Endothelial cell of umbilical vein (primary cell): Measurements from ENCODE around the gene SMARCAD1. TPM values are rescaled to one million over a fixed set of nuclear protein-coding genes. Genes with fewer than 3 reads are reported as not detected.

Experiments used
- BruUV-seq: library from RNA; stranded (reverse); fragments of 400-500 nt; replicated peaks from 2 replicates; lab custom pipeline; 2021; lab: Mats Ljungman, UMichigan
- CTCF ChIA-PET: fragments of 300-600, 350-600 bp; sonication (Branson Sonifier 250); formaldehyde crosslinking; loops from one replicate; lab custom pipeline; 2021; ENCODE audit warnings: antibody characterized with exemption, inconsistent platforms; lab: Charles Lee
- POLR2A ChIA-PET: fragments of 300-600, 350-600 bp; sonication (Branson Sonifier 250); formaldehyde crosslinking; loops from one replicate; lab custom pipeline; 2021; ENCODE audit warnings: antibody characterized with exemption, inconsistent platforms; lab: Charles Lee
- DNase-seq: peaks from one replicate; pipeline ENCODE4 v3.0.0-alpha.2; 2011; ENCODE audit warnings: low read depth, low spot score
- FAIRE-seq: peaks from 2 replicates; lab custom pipeline; 2011; peaks lifted over from hg19 to GRCh38; lab: Jason Lieb, UNC
- H2AFZ ChIP-seq: 2 replicates; pipeline ENCODE4 v1.6.0; 2012; ENCODE audit warnings: low read depth, low read length, control low read depth, inconsistent platforms
- H3K27ac ChIP-seq: 2 replicates; pipeline ENCODE4 v1.5.1; 2011; ENCODE audit warnings: low read depth, mild to moderate bottlenecking, control low read depth, low read length, moderate library complexity; ENCODE audit not compliant: insufficient read depth
- H3K27me3 ChIP-seq, 2 experiments: 2 replicates each; pipeline versions ENCODE4 v1.6.0 to v1.6.1; 2011; ENCODE audit warnings: low read length in 2 of 2, mixed read lengths in 1 of 2; ENCODE audit not compliant: control insufficient read depth in 2 of 2, insufficient read depth in 2 of 2
- H3K36me3 ChIP-seq, 2 experiments: 2 replicates in 1 of 2; 3 replicates in 1 of 2; pipeline ENCODE4 v1.5.1; 2011; ENCODE audit warnings: low read length in 2 of 2, mild to moderate bottlenecking in 1 of 2, moderate library complexity in 1 of 2; ENCODE audit not compliant: control insufficient read depth in 2 of 2, insufficient read depth in 2 of 2; ENCODE audit errors: extremely low read depth in 1 of 2
- H3K4me1 ChIP-seq: 3 replicates; pipeline ENCODE4 v1.5.1; 2011; ENCODE audit warnings: mild to moderate bottlenecking, low read length; ENCODE audit not compliant: control insufficient read depth, insufficient read depth; ENCODE audit errors: extremely low read depth
- H3K4me2 ChIP-seq: 2 replicates; pipeline ENCODE4 v1.6.1; 2011; ENCODE audit warnings: low read length, control low read depth, mixed read lengths; ENCODE audit not compliant: insufficient read depth
- H3K4me3 ChIP-seq, 3 experiments: fragments of 200-600 bp in 1 of 3; sonication (generic), shearing (Covaris generic) in 1 of 3; replicated peaks in 1 of 3; 2 replicates each; pipeline ENCODE4 v1.5.1; 2011 to 2016; ENCODE audit warnings: control low read depth in 3 of 3, low read length in 3 of 3, mild to moderate bottlenecking in 2 of 3, inconsistent platforms in 1 of 3, low read depth in 1 of 3, moderate library complexity in 1 of 3; ENCODE audit not compliant: insufficient read depth in 1 of 3
- H3K79me2 ChIP-seq: 2 replicates; pipeline ENCODE4 v1.6.0; 2012; ENCODE audit warnings: low read length, inconsistent platforms; ENCODE audit not compliant: control insufficient read depth, insufficient read depth
- H3K9ac ChIP-seq: replicated peaks from 2 replicates; pipeline ENCODE3; 2011; ENCODE audit warnings: low read length, control low read depth; ENCODE audit not compliant: insufficient read depth; ENCODE audit errors: extremely low read depth
- H3K9me1 ChIP-seq: replicated peaks from 3 replicates; pipeline ENCODE4 v1.6.0; 2011; ENCODE audit warnings: mild to moderate bottlenecking, low read length; ENCODE audit not compliant: control insufficient read depth, insufficient read depth; ENCODE audit errors: extremely low read depth
- H3K9me3 ChIP-seq: replicated peaks from 2 replicates; pipeline ENCODE4 v1.5.1; 2012; ENCODE audit warnings: low read length, inconsistent platforms; ENCODE audit not compliant: control insufficient read depth, insufficient read depth
- H4K20me1 ChIP-seq: replicated peaks from 2 replicates; pipeline ENCODE3; 2011; ENCODE audit warnings: mild to moderate bottlenecking, low read length; ENCODE audit not compliant: control insufficient read depth, insufficient read depth; ENCODE audit errors: extremely low read depth
- CTCF ChIP-seq, 2 donors: IDR thresholded peaks; 1 replicate in 1 of 2; 2 replicates in 1 of 2; pipeline ENCODE4 v1.5.1; 2011; ENCODE audit warnings: low read length in 2 of 2, mild to moderate bottlenecking in 2 of 2, moderate library complexity in 2 of 2, control low read depth in 1 of 2, inconsistent platforms in 1 of 2, low read depth in 1 of 2; ENCODE audit not compliant: insufficient read depth in 1 of 2; ENCODE audit errors: extremely low read depth in 1 of 2
- EZH2 ChIP-seq: IDR thresholded peaks from 2 replicates; pipeline ENCODE4 v1.6.1; 2012; ENCODE audit warnings: borderline replicate concordance, low read depth, mild to moderate bottlenecking, moderate library complexity, low read length, inconsistent platforms; ENCODE audit not compliant: severe bottlenecking
- FOS ChIP-seq: IDR thresholded peaks from 2 replicates; pipeline ENCODE4 v1.6.1; 2011; ENCODE audit warnings: mild to moderate bottlenecking, low read length, moderate library complexity, borderline replicate concordance; ENCODE audit not compliant: insufficient read depth
- GATA2 ChIP-seq: IDR thresholded peaks from 2 replicates; pipeline ENCODE4 v1.7.0; 2011; ENCODE audit warnings: low read depth, mild to moderate bottlenecking, moderate library complexity, mixed read lengths, low read length; ENCODE audit not compliant: insufficient read length, insufficient read depth
- JUN ChIP-seq: IDR thresholded peaks from 2 replicates; pipeline ENCODE4 v1.6.1; 2011; ENCODE audit warnings: borderline replicate concordance, low read depth; ENCODE audit not compliant: insufficient read length, insufficient read depth
- MAX ChIP-seq: IDR thresholded peaks from 2 replicates; pipeline ENCODE4 v1.6.1; 2011; ENCODE audit not compliant: insufficient read depth, insufficient read length
- MYC ChIP-seq: IDR thresholded peaks from one replicate; pipeline ENCODE4 v1.6.1; 2011; ENCODE audit warnings: mild to moderate bottlenecking, low read depth, low read length
- POLR2A ChIP-seq: IDR thresholded peaks from 2 replicates; pipeline ENCODE4 v1.6.1; 2012; ENCODE audit warnings: low read depth, mild to moderate bottlenecking, control low read depth, low read length
- POLR2AphosphoS5 ChIP-seq: IDR thresholded peaks from 2 replicates; pipeline ENCODE4 v1.6.1; 2012; ENCODE audit warnings: low read depth, mild to moderate bottlenecking, control low read depth, low read length, moderate library complexity; ENCODE audit not compliant: insufficient read depth
- dilution Hi-C: fragments of 300-500 bp; cut with MboI; formaldehyde crosslinking; loops from one replicate; pipeline ENCODE4 v1.15.0; 2019; ENCODE audit warnings: low sequenced_read_pairs; ENCODE audit not compliant: extremely low pct_ligation_motif_present
- intact Hi-C: fragments of 100-400 bp; cut with micrococcal nuclease; formaldehyde crosslinking; loops from one replicate; pipeline ENCODE4 v1.10.0; 2022
- polyA plus RNA-seq, 4 experiments: library from polyadenylated mRNA; depleted of rRNA in 3 of 4; stranded (reverse) in 3 of 4; unstranded in 1 of 4; fragments of >200 nt; gene quantifications; 2 replicates each; pipeline versions ENCODE4 v1.2.1 to v1.2.3, GENCODE V29; 2011 to 2012; ENCODE audit warnings: missing spikeins in 1 of 4
- total RNA-seq: library from RNA; stranded (reverse); gene quantifications from 2 replicates; pipeline ENCODE4 v1.2.3, GENCODE V29; 2021

SMARCAD1 gene
- total and polyA plus RNA-seq, 2 donors (not counting 3 experiments of a cell fraction or from before 2014, with no cell fraction given) = 15.5 to 34.8 TPM

GRCh38 chr4:94171616-94172015 lies 36.0 kb upstream of the SMARCAD1 start:
- Histone ChIP-seq H3K4me2 (no peak overlapping the region), H3K9ac (no peak overlapping the region), H3K9me1 (no peaks in the 10 kb centered on the region), H3K27ac (no peak overlapping the region), H3K4me3 (no peak overlapping the region), H3K27me3 (no peaks in the 10 kb centered on the region), H3K4me1 (no peaks in the 10 kb centered on the region), H2AFZ (no peak overlapping the region), H4K20me1 (no peaks in the 10 kb centered on the region), H3K79me2 (no peaks in the 10 kb centered on the region), H3K9me3 (no peaks in the 10 kb centered on the region), H3K36me3 (no peaks in the 10 kb centered on the region)
- BruUV-seq = no TSS peak
- POLR2A ChIA-PET = no interaction called here
- CTCF ChIA-PET = interaction anchor here (1.2 to 2.4 kb wide), 3 partner anchors 10 to 13 kb away, joined by 3 to 8 read pairs (median 5); no protein-coding TSS in a partner anchor
- DNase-seq (no peak), FAIRE-seq (no peak)
- dilution Hi-C loops (no loop called here), intact Hi-C loops (no loop called here)
- TF ChIP-seq CTCF (IDR thresholded peaks at IDR 0.05; ENCODE audit: extremely low read depth in 1 of 2, insufficient read depth in 1 of 2, low read depth in 1 of 2, low read length in 2 of 2) (peak; percentile 22 to 28), POLR2AphosphoS5 (no peak)

DNA sequence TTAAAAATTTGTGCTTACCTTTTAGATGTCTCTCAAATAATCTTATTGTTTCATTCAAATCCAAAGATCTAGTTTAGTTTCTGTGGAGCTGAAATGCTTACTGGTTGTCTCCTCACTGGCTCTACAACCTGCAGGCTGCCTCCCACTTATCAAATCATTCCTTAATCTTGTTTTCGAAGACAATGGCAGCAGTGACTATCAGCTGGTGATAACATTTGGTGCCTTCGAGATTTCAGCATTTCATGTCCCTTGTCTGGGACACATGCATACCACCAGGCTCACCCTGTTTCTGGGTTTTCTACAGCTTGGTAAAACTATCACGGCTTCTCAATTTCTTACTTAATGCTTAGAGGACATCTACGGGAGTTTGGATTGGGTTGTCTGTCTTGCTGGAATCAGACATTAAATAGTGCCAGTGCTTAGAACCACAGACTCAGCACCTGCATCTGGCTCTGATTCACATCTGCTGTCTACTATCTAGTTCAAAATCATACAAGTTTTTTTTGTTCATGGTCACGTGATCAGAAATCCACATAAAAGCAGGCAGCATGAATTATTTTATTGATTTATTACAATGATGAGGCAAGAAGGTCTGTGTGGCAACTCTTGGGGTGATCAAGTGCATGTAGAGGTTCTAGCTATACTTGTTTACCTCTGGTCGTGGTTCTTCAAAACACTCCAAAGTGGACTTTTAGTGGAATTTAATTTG lies 32.0 kb upstream of the SMARCAD1 start:
- CTCF ChIA-PET = interaction anchor here (0.6 kb wide), 1 partner anchor 861 kb away, joined by 3 read pairs; no protein-coding TSS in a partner anchor
- Histone ChIP-seq H3K4me3 (no peak overlapping the region), H3K27me3 (no peaks in the 10 kb centered on the region), H3K4me1 (no peaks in the 10 kb centered on the region), H3K4me2 (no peak overlapping the region), H4K20me1 (no peaks in the 10 kb centered on the region), H2AFZ (no peak overlapping the region), H3K9me3 (no peaks in the 10 kb centered on the region), H3K9ac (no peak overlapping the region), H3K36me3 (no peaks in the 10 kb centered on the region), H3K9me1 (no peaks in the 10 kb centered on the region), H3K79me2 (no peaks in the 10 kb centered on the region), H3K27ac (no peak overlapping the region)
- POLR2A ChIA-PET = no interaction called here
- DNase-seq (no peak), FAIRE-seq (no peak)
- dilution Hi-C loops (no loop called here), intact Hi-C loops (no loop called here)
- TF ChIP-seq JUN = no peak
- no peak for TF ChIP-seq POLR2AphosphoS5
- no peak for TF ChIP-seq FOS
- TF ChIP-seq CTCF (IDR thresholded peaks at IDR 0.05; ENCODE audit: extremely low read depth in 1 of 2, insufficient read depth in 1 of 2, low read depth in 1 of 2, low read length in 2 of 2) = no peak
- TF ChIP-seq MAX = no peak
- TF ChIP-seq MYC = no peak
- no peak for TF ChIP-seq GATA2
- no peak for TF ChIP-seq EZH2
- TF ChIP-seq POLR2A = no peak
- BruUV-seq = no TSS peak
